ENCODE measurements around the gene ARHGAP15.

GRCh38 chr2:143085125-143085784 lies 44.0 kb upstream of the ARHGAP15 start:
- TF ChIP-seq CTCF (IDR thresholded peaks at IDR 0.05) (no peak), REST (IDR thresholded peaks at IDR 0.05; ENCODE audit: insufficient read depth in 1 of 2, low read depth in 2 of 2, low read length in 1 of 2) (no peak)
